GM20431 (cell line): ENCODE results near the gene TMEM117.
"Not testable (repeated sequence)": the region's sequence is repeated elsewhere in the genome, so short reads cannot be mapped to it uniquely, and the experiment has no call there.

Source experiments
- in situ Hi-C: fragments of 300-500 bp; cut with MseI, MboI; formaldehyde crosslinking; loops from one replicate; pipeline ENCODE4 v1.15.0; 2020; ENCODE audit warnings: low sequenced_read_pairs; ENCODE audit not compliant: unreplicated experiment

The TMEM117 gene

DNA sequence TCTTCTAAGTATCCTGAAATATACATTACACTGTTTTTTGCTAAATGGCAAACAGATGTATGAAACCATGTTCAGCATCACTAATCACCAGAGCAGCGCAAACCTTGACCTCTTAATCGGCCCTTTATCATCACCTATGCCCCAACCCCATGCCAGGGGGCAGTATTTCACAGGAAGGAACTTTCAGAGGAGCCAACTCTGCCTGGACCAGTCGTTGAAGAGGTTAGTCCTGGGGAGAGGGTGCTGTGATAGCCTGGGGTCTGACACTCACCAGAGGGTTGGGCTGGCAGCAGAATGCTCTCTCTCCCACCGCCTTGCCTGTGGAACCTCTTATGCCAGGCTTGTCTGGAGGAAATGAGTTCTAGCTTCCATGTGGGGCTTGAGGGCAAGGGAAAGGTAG is 411.7 kb downstream of the TMEM117 start:
- in situ Hi-C loops, result no loop called here

DNA sequence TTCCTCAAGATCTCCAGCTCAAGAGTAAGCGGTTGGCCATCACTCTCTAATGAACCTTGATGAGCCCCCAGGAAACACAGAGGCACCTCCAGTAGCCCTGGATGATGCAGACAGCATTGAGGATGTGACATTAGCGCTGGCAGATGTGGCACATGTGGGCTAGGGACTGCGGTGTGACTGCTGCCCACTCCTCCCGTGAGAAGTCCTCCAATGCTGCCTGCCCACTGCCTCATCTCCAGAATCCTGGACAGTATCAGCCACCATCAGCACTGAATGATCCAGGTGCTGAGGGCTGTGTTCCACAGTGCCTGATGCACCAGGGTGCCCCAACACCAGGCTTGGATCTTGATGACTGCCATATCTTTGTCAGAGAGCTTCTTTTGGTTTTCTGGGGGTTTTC is 412.6 kb downstream of the TMEM117 start:
- in situ Hi-C loops, result no loop called here

GRCh38 chr12:44250440-44250839 is 414.6 kb downstream of the TMEM117 start:
- in situ Hi-C loops, result not testable (repeated sequence)

DNA sequence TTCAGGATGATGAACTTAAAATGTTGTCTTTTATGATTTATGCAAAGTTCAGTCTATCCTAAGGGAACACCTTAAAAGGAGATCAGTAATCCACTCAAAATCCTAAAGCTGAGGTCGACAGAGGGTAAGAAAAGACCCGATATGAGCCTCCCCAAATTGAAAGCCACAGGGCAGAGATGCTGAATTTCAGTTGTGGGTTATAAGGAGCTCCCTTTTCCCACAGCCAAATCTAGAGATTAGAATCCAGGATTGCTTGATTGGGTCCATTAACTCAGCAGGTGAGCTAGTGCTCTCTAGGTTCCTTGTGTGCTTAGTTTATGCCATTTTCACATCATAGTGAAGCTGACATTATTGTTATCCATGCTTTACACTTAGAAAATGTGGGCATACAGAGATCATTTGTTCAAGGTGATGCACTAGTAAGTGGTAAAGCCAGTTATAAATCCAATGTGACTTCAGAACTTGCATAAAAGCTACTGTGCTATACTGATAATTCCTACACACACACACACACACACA is 417.5 kb downstream of the TMEM117 start:
- in situ Hi-C loops, result no loop called here

DNA sequence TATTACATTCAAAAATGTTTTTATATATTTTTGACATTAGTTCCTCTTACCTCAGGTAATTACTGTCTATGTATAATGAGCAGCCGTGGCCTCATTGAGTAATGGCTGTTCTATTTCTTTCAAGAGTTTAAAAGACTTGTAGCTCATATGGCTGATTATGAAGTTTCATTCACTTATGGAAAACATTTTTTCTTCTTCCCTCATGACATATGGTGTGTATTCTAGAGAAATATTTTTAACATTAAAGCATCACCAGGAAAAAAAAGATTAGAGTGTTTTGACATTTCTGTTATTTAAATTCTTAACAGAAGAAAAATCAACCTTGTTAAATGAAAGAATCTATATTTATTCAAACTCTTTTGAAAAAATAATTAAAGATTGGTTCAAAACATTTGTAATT is 422.4 kb downstream of the TMEM117 start:
- in situ Hi-C loops, result no loop called here

DNA sequence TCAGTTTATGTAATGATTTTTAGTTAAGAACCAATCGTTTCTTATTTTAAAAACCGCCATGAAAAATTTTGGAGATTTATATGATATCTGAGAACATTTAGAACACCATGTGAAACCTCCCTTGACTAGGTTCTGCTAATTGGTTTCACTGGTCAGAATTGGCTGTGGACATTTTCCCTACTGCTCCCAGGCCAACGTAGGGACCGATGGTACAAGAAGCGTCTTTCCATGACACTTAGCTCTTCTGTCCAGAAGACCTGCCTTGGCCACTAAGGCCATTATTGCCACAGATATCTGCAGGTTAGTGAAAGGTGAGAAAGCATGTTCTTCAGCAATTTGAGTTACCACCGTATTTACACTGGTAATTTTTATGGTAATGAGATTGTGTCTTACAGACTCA is 424.0 kb downstream of the TMEM117 start:
- in situ Hi-C loops, result no loop called here

- in situ Hi-C loops, result no loop called here
Measured at GRCh38 chr12:44260581-44260980, 424.7 kb downstream of the TMEM117 start.

DNA sequence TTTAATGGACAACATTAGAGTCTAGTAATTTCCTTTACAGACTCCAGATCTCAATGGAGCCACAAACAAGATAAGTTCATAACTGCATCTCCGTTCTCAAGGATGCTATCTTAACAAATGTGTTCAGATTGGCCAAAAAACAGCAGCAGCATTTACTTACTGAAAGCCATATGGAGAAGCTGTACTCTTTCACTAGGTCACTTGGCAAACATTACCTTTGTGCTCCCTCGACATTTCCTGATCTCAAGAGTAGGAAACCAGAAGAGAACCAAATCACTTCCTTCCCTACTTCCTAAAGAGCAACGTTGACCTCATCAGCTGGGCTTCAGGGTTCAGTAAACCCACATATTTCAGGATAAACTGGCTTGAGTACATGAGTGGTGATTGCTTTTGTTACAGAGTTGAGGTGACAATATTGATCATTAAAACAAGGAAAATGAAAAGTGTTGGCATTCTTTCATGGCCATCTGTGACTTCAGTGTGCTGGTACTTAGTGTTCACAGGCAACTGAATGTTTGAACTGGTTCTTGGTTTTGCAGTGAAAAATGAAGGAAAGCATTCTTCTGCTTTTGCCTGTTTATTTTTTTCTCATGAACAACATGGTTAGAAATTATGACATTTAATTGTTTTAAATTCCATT is 449.6 kb downstream of the TMEM117 start:
- in situ Hi-C loops, result no loop called here

- in situ Hi-C loops, result no loop called here
Measured at GRCh38 chr12:44286336-44286735, 450.5 kb downstream of the TMEM117 start.

DNA sequence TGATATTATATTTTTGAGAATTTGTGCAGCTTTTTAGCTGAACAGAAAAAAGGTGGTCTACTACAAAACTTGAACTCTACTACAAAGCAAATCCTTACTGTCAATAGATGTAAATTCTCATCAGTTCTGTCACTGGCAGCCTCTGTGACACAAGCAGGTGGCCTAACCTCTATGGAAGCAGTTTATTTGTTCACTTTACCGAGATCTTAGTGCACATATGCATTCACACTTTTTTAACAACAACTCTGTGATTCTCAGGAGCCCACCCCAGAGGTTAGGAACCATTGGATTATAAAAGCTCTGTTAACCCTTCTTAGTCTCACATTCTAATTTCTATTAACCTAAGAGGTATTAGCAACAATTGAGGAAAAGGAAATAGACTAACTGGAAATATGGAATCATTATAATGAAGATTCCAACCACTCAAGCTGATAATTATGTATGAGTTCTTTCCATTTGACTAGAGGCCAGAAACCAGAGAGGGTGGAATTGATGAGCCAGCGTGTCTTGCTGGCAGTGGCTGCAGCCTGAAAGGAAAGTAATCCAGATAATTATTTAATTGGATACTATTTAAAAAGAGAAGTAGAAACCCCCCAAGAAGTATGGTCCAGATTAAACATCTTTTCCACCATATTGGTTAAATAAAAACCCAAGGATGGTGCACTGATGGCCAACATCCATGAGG is 451.1 kb downstream of the TMEM117 start:
- in situ Hi-C loops, result no loop called here

GRCh38 chr12:44287545-44287944 is 451.7 kb downstream of the TMEM117 start:
- in situ Hi-C loops, result no loop called here

DNA sequence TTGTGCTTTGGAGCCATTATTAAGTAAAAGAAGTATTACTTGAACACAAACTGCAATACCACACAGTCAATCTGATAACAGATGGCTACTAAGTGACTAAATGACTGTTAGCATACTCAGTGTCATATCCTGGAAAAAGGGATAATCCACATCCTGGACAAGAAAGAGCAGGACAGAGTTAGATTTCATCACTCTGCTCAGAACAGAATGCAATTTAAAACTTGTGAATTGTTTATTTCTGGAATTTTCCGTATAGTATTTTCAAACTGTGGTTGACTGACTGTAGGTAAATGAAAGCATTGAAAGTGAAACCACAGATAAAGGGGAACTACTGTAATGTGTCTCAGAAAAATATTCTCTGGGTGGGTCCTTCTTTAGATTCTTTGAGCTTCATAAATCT is 458.8 kb downstream of the TMEM117 start:
- in situ Hi-C loops, result no loop called here

DNA sequence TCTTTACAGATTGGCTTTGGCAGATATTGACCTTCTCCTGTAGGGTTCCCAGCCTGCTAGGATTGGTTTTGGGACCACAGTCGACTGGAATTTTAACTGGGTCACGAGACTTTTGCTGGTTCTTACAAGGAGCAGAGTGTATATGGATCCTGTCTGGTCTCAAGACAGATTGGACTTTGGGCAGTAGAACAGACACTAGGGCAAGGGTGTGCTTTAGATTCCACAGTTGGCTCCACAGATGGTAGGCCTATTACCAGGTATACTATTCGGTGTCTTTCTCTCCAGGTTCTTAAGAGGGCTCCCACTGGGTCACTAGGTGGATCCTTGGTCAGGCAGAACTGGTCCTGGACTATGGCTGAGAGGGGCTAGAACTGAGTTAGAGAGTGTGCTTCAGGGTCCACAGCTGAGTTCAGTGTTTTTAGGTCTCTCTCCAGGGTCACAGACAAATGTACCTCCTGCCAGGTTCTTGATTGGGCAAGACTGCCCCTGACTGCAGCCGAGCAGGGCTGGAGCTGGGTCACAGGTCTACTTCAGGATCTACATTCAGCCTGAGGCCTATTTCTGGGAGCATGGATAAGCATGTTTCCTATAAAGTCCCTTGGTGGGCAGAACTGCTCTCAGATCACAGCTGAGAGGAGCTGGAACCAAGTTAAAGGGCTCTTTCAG is 460.2 kb downstream of the TMEM117 start:
- in situ Hi-C loops, result no loop called here

GRCh38 chr12:44296624-44297197 is 460.8 kb downstream of the TMEM117 start:
- in situ Hi-C loops, result no loop called here

DNA sequence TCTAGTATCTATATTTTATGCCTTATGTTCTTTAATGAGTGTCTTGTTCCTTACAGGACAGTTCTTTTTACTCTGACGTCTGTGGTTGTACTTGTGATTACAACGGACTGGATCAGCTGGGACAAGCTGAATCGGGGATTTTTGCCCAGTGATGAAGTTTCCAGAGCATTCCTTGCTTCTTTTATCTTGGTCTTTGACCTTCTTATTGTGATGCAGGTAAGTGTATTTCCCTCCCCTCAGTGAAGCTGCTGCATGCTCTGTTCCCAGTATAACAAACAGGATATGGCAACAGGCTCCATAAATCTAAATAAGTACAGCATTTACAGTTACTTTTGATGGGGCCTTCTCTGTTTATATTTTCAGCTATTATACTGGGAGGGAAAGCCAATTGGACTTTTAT is 463.6 kb downstream of the TMEM117 start:
- in situ Hi-C loops, result no loop called here

DNA sequence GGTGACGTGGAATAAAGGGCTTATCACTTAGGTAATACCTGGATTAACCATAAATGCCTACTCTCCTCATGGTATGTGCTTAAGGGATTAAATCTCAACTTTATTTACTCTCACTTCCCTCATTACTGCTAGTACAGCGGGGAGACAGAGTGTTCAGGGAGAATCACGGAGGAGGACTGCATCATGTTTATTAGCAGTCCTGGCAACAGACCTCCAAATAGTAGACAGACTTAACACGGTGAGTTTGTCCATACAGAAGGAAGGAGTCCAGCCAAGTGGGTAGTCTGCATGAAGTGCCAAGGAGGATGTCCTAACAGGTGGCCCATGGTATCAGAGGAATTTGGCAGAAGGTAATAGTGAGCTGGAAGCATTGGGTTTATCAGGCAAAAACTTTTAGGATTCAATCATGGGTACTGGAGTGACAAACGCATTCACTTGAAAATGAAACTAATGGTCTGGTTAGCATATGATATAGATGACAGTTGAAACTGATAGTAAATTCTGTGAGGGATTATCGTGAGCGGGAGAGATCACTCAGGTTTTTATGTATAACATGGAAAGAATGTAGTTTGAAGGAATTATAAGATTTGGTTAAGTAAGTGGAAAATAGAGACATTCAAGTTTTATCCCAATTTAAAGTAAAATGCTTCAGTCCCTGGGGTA is 471.8 kb downstream of the TMEM117 start:
- in situ Hi-C loops, result no loop called here

DNA sequence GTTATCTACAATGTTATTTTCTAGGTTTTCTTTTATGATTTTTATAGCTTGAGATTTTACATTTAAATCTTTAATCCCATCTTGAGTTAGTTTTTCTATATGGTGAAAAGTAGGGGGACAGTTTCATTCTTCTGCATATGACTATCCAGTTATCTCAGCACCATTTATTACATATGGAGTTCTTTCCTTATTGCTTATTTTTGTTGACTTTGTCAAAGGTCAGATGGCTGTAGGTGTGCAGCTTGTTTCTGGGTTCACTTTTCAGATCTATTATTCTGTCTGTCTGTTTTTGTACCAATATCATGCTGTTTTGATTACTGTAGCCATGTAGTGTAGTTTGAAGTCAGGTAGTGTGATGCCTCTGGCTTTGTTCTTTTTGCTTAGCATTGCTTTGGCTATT is 477.3 kb downstream of the TMEM117 start:
- in situ Hi-C loops, result no loop called here

- in situ Hi-C loops, result no loop called here
Measured at GRCh38 chr12:44314007-44314500, 478.2 kb downstream of the TMEM117 start.

- in situ Hi-C loops, result no loop called here
Measured at GRCh38 chr12:44317651-44318126, 481.8 kb downstream of the TMEM117 start.

DNA sequence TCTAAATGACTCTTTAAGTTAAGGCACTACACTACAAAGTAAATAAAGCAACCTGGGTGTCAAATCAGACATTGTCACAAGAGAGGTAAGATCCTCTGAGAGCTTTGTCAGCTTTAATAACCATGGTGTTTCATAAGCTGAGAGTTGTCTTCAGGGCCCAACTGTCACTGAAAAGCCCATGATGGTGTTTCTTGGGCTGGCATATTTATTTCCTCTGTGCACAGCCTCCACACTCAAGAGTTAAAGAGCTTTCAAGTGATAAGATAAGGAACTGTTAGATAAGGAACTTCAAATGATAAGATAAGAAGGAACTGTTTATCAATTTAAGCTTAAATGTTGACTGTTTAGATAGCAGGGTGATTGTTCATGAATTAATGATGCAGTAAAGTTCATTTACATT is 495.4 kb downstream of the TMEM117 start:
- in situ Hi-C loops, result no loop called here
